ENCODE data around the gene CROCC2.

The CROCC2 gene

GRCh38 chr2:241025639-241026038 lies 119.5 kb downstream of the CROCC2 start:
- ChIA-PET CTCF (no interaction called here), POLR2A (no interaction called here)
- Histone ChIP-seq H3K4me3 (ENCODE audit: control insufficient read depth in 1 of 7, extremely low read depth in 1 of 7, insufficient read depth in 4 of 7, low read depth in 2 of 7, low read length in 6 of 7) (no peak overlapping the region), H3K9me3 (ENCODE audit: control extremely low read depth in 1 of 5, control insufficient read depth in 4 of 5, insufficient read depth in 2 of 5, low read depth in 1 of 5, low read length in 4 of 5) (peaks cover 2 to 39% (median 15%) of the 10 kb centered on the region in 5 experiments), H3K27ac (ENCODE audit: insufficient read depth in 1 of 2, low read depth in 1 of 2, low read length in 2 of 2, poor library complexity in 1 of 2, severe bottlenecking in 2 of 2) (no peak overlapping the region), H3K4me1 (ENCODE audit: control extremely low read depth in 1 of 4, control insufficient read depth in 4 of 4, insufficient read depth in 4 of 4, low read length in 3 of 4) (no peaks in the 10 kb centered on the region), H3K27me3 (replicated peaks in 2 of 5; ENCODE audit: control insufficient read depth in 4 of 5, insufficient read depth in 5 of 5, low read length in 4 of 5) (peaks cover 0 to 2% (median 0%) of the 10 kb centered on the region in 5 experiments), H3K36me3 (ENCODE audit: control insufficient read depth in 4 of 4, insufficient read depth in 4 of 4, low read length in 3 of 4) (no peaks in the 10 kb centered on the region)
- 86% methylated on average over 1 of the region's 1 CpG for WGBS (ENCODE audit: insufficient coverage)
- DNase-seq, result peak; percentile 6 to 36 (median 27)

GRCh38 chr2:241029599-241030332 lies 123.6 kb downstream of the CROCC2 start:
- H3K27me3 ChIP-seq (replicated peaks in 2 of 5; ENCODE audit: control insufficient read depth in 4 of 5, insufficient read depth in 5 of 5, low read length in 4 of 5), result peaks cover 0 to under 1% (median 0%) of the 10 kb centered on the region in 5 experiments
- 97% methylated on average over 15 of the region's 17 CpGs for WGBS (ENCODE audit: insufficient coverage)
- POLR2A ChIA-PET, result no interaction called here
- CTCF ChIA-PET, result no interaction called here
- no peaks in the 10 kb centered on the region for H3K36me3 ChIP-seq (ENCODE audit: control insufficient read depth in 4 of 4, insufficient read depth in 4 of 4, low read length in 3 of 4)
- no peak overlapping the region for H3K27ac ChIP-seq (ENCODE audit: insufficient read depth in 1 of 2, low read depth in 1 of 2, low read length in 2 of 2, poor library complexity in 1 of 2, severe bottlenecking in 2 of 2)
- no peak for DNase-seq
- H3K4me1 ChIP-seq (ENCODE audit: control extremely low read depth in 1 of 4, control insufficient read depth in 4 of 4, insufficient read depth in 4 of 4, low read length in 3 of 4), result no peaks in the 10 kb centered on the region
- peaks cover 0 to 24% (median 12%) of the 10 kb centered on the region in 5 experiments for H3K9me3 ChIP-seq (ENCODE audit: control extremely low read depth in 1 of 5, control insufficient read depth in 4 of 5, insufficient read depth in 2 of 5, low read depth in 1 of 5, low read length in 4 of 5)
- H3K4me3 ChIP-seq (ENCODE audit: control insufficient read depth in 1 of 7, extremely low read depth in 1 of 7, insufficient read depth in 4 of 7, low read depth in 2 of 7, low read length in 6 of 7), result no peak overlapping the region

- no peak for DNase-seq
- Histone ChIP-seq H3K4me3 (ENCODE audit: control insufficient read depth in 1 of 7, extremely low read depth in 1 of 7, insufficient read depth in 4 of 7, low read depth in 2 of 7, low read length in 6 of 7) (no peak overlapping the region), H3K9me3 (ENCODE audit: control extremely low read depth in 1 of 5, control insufficient read depth in 4 of 5, insufficient read depth in 2 of 5, low read depth in 1 of 5, low read length in 4 of 5) (peaks cover 0 to 18% (median 8%) of the 10 kb centered on the region in 5 experiments), H3K27ac (ENCODE audit: insufficient read depth in 1 of 2, low read depth in 1 of 2, low read length in 2 of 2, poor library complexity in 1 of 2, severe bottlenecking in 2 of 2) (no peak overlapping the region), H3K4me1 (ENCODE audit: control extremely low read depth in 1 of 4, control insufficient read depth in 4 of 4, insufficient read depth in 4 of 4, low read length in 3 of 4) (no peaks in the 10 kb centered on the region), H3K36me3 (ENCODE audit: control insufficient read depth in 4 of 4, insufficient read depth in 4 of 4, low read length in 3 of 4) (no peaks in the 10 kb centered on the region), H3K27me3 (replicated peaks in 2 of 5; ENCODE audit: control insufficient read depth in 4 of 5, insufficient read depth in 5 of 5, low read length in 4 of 5) (peaks cover 0 to 4% (median 0%) of the 10 kb centered on the region in 5 experiments)
- ChIA-PET CTCF (no interaction called here), POLR2A (no interaction called here)
- WGBS (ENCODE audit: insufficient coverage), result 100% methylated on average over 14 of the region's 15 CpGs
Observed at GRCh38 chr2:241030333-241030680, 124.2 kb downstream of the CROCC2 start.

GRCh38 chr2:241030883-241031282 lies 124.7 kb downstream of the CROCC2 start:
- peaks cover 0 to 4% (median 0%) of the 10 kb centered on the region in 5 experiments for H3K27me3 ChIP-seq (replicated peaks in 2 of 5; ENCODE audit: control insufficient read depth in 4 of 5, insufficient read depth in 5 of 5, low read length in 4 of 5)
- ChIA-PET POLR2A (interaction anchor here (0.7 kb wide), 1 partner anchor 11 kb away, joined by 3 read pairs; no protein-coding TSS in a partner anchor), CTCF (no interaction called here)
- no peak overlapping the region for H3K27ac ChIP-seq (ENCODE audit: insufficient read depth in 1 of 2, low read depth in 1 of 2, low read length in 2 of 2, poor library complexity in 1 of 2, severe bottlenecking in 2 of 2)
- no peak overlapping the region for H3K4me3 ChIP-seq (ENCODE audit: control insufficient read depth in 1 of 7, extremely low read depth in 1 of 7, insufficient read depth in 4 of 7, low read depth in 2 of 7, low read length in 6 of 7)
- 100% methylated on average over 7 of the region's 7 CpGs for WGBS (ENCODE audit: insufficient coverage)
- no peaks in the 10 kb centered on the region for H3K36me3 ChIP-seq (ENCODE audit: control insufficient read depth in 4 of 4, insufficient read depth in 4 of 4, low read length in 3 of 4)
- peaks cover 0 to 17% (median 4%) of the 10 kb centered on the region in 5 experiments for H3K9me3 ChIP-seq (ENCODE audit: control extremely low read depth in 1 of 5, control insufficient read depth in 4 of 5, insufficient read depth in 2 of 5, low read depth in 1 of 5, low read length in 4 of 5)
- DNase-seq, result no peak
- no peaks in the 10 kb centered on the region for H3K4me1 ChIP-seq (ENCODE audit: control extremely low read depth in 1 of 4, control insufficient read depth in 4 of 4, insufficient read depth in 4 of 4, low read length in 3 of 4)

GRCh38 chr2:241031436-241032165 lies 125.5 kb downstream of the CROCC2 start:
- 87% methylated on average over 13 of the region's 20 CpGs for WGBS (ENCODE audit: insufficient coverage)
- Histone ChIP-seq H3K9me3 (ENCODE audit: control extremely low read depth in 1 of 5, control insufficient read depth in 4 of 5, insufficient read depth in 2 of 5, low read depth in 1 of 5, low read length in 4 of 5) (peaks cover 0 to 12% (median 4%) of the 10 kb centered on the region in 5 experiments), H3K27me3 (replicated peaks in 2 of 5; ENCODE audit: control insufficient read depth in 4 of 5, insufficient read depth in 5 of 5, low read length in 4 of 5) (peaks cover 0 to 4% (median 0%) of the 10 kb centered on the region in 5 experiments), H3K36me3 (ENCODE audit: control insufficient read depth in 4 of 4, insufficient read depth in 4 of 4, low read length in 3 of 4) (no peaks in the 10 kb centered on the region), H3K4me3 (ENCODE audit: control insufficient read depth in 1 of 7, extremely low read depth in 1 of 7, insufficient read depth in 4 of 7, low read depth in 2 of 7, low read length in 6 of 7) (no peak overlapping the region), H3K27ac (ENCODE audit: insufficient read depth in 1 of 2, low read depth in 1 of 2, low read length in 2 of 2, poor library complexity in 1 of 2, severe bottlenecking in 2 of 2) (no peak overlapping the region), H3K4me1 (ENCODE audit: control extremely low read depth in 1 of 4, control insufficient read depth in 4 of 4, insufficient read depth in 4 of 4, low read length in 3 of 4) (peaks cover 0 to 6% (median 6%) of the 10 kb centered on the region in 4 experiments)
- ChIA-PET CTCF (no interaction called here), POLR2A (interaction anchor here (0.7 kb wide), 1 partner anchor 12 kb away, joined by 3 read pairs; no protein-coding TSS in a partner anchor)
- no peak for DNase-seq

GRCh38 chr2:241033336-241033987 lies 127.3 kb downstream of the CROCC2 start:
- peaks cover 0 to 5% (median 0%) of the 10 kb centered on the region in 5 experiments for H3K9me3 ChIP-seq (ENCODE audit: control extremely low read depth in 1 of 5, control insufficient read depth in 4 of 5, insufficient read depth in 2 of 5, low read depth in 1 of 5, low read length in 4 of 5)
- H3K27ac ChIP-seq (ENCODE audit: insufficient read depth in 1 of 2, low read depth in 1 of 2, low read length in 2 of 2, poor library complexity in 1 of 2, severe bottlenecking in 2 of 2), result no peak overlapping the region
- CTCF ChIA-PET, result no interaction called here
- DNase-seq, result no peak
- H3K4me3 ChIP-seq (ENCODE audit: control insufficient read depth in 1 of 7, extremely low read depth in 1 of 7, insufficient read depth in 4 of 7, low read depth in 2 of 7, low read length in 6 of 7), result no peak overlapping the region
- POLR2A ChIA-PET, result no interaction called here
- peaks cover 0 to 10% (median 0%) of the 10 kb centered on the region in 5 experiments for H3K27me3 ChIP-seq (replicated peaks in 2 of 5; ENCODE audit: control insufficient read depth in 4 of 5, insufficient read depth in 5 of 5, low read length in 4 of 5)
- 95% methylated on average over 15 of the region's 17 CpGs for WGBS (ENCODE audit: insufficient coverage)
- H3K36me3 ChIP-seq (ENCODE audit: control insufficient read depth in 4 of 4, insufficient read depth in 4 of 4, low read length in 3 of 4), result no peaks in the 10 kb centered on the region
- peaks cover 0 to 10% (median 8%) of the 10 kb centered on the region in 4 experiments for H3K4me1 ChIP-seq (ENCODE audit: control extremely low read depth in 1 of 4, control insufficient read depth in 4 of 4, insufficient read depth in 4 of 4, low read length in 3 of 4)
